ENCODE results near the gene CWF19L1.
"Not testable (repeated sequence)": the region's sequence is repeated elsewhere in the genome, so short reads cannot be mapped to it uniquely, and the experiment has no call there.

CWF19L1 gene

DNA sequence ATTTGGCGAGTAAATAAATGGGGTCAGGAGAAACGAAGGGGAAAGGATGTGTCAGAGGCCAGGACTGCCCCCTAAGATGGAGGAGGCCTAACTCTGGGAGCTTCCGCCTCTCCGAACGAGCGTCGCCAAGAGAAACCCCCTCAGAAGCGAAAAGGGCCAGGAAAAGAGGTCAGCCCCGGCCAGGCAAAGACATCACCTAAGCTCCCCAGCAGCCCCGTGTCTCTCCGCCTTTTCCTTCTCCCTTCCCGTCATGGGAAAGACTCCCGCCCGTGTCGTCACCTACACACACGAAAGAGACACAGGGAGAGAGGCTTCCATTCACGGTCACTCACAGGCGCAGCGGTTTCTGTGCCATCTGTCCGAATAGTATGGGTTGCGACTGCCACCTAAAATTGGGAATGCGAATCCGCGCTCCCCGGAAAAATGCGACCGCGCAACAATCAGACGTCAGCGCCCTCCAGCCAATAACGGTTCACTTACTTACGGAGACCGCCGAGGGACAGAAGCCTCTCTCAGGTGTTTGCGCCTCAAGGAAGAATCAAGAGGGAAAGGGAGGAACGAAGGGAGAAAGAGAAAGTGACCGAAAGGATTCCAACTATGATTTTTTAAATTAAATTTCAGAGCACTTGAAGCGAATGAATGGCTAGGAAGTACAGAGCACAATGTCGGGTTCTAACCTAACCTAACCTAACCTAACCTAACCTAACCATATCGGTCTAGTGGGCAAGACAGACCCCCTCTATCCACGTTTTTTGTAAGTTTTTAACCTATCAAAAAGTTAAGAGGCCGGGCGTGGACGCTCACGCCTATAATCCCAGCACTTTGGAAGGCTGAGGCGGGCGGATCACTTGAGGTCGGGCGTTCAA lies at the start of gene CWF19L1:
CWF19L1 (minus strand) TSS at position 400 of the 866 bp plus-strand sequence; CDS start at position 355, 45 bp downstream.
- peak; percentile 48 to 57 for DNase-seq (ENCODE audit: low read depth in 2 of 2)

DNA sequence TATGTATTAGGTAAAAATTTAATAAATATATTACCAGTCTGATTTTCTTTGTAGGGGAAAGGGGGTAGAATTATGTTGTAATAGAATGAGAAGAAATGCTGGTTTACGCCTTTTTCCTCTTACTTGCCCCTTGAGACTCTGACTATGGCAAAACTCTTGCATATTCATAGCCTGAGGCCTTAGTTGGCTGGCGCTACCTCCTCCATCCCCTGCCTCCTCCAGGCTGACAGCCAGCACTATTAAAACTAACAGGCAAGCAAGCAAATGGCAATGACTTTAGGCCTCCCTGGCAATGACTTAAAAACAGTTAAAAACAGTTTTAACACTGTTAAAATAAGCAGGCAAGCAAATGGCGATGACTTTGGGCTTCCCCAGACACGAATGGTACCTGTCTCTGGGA lies 48.2 kb upstream of the CWF19L1 start:
- DNase-seq (ENCODE audit: low read depth in 2 of 2): no peak

DNA sequence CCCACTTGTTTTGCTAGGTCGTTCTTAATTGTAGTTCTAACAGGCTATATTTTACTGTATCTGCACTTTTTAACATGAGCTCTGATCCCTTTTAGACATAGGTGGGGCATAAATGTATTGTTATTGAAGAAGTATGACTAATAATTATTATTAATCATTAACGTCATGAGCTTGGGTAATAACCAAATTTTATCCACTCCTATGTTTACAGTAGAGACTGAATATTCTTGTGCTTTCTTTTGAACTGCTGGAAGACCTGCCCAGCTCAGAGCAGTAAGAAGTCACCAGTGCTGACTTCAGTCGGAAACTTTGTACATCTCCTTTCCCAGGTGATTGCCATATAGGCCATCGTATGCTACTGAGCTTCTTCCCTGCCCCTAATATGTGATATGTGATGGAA lies 43.9 kb upstream of the CWF19L1 start:
- DNase-seq (ENCODE audit: low read depth in 2 of 2): no peak

DNA sequence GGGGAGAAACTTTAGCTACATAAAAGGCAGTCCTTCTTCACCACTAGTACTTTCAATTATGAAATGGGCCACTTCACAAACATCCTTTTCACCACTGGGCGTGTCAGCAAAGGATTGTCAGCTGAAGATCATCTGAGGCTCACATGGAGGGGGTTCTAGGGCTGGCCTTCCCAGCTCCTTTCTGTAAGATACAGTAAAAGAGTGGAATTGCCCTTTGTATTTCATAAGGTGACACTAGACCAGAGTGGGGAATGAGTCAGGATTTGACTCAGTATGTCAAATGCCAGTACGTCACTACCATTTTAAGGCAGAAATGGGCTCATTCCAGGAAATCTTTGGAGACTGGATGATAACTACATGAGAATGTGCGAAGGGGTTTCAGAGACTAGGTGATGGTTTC lies 40.2 kb upstream of the CWF19L1 start:
- no peak for DNase-seq (ENCODE audit: low read depth in 2 of 2)

DNA sequence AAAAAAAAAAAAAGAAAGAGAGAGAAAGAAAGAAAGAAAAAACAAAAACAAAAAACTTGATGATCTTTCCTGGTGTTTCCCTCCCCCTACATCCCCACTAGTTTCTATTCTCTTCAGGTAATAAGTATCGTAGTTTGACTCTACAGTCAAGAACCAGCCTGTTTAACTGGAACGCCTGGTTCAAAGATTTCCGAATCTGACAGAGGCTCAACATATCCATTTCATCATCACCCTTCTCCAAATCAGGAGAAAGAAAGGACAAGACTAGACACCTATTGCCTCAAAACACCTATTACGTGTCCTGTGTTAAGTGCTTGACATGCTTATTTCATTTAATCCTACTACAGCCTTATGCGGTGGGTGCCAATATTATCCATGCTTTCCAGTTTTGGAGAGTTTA lies 39.4 kb upstream of the CWF19L1 start:
- no peak for DNase-seq (ENCODE audit: low read depth in 2 of 2)

DNA sequence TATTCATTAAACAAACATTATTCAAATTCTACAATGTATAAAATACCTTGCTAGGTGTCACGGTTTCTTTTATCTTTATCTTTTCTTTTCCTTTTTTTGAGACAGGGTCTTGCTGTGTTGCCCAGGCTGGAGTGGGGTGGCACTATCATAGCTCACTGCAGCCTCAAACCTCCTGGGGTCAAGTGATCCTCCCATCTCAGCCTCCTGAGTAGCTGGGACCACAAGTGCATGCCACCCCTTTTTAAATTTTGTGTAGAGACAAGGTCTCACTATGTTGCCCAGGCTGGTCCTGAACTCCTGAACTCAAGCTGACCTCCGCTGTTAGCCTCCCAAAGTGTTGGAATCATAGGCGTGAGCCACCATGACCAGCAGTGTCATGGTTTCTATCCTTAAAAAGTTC lies 37.0 kb upstream of the CWF19L1 start:
- DNase-seq (ENCODE audit: low read depth in 2 of 2): no peak

DNA sequence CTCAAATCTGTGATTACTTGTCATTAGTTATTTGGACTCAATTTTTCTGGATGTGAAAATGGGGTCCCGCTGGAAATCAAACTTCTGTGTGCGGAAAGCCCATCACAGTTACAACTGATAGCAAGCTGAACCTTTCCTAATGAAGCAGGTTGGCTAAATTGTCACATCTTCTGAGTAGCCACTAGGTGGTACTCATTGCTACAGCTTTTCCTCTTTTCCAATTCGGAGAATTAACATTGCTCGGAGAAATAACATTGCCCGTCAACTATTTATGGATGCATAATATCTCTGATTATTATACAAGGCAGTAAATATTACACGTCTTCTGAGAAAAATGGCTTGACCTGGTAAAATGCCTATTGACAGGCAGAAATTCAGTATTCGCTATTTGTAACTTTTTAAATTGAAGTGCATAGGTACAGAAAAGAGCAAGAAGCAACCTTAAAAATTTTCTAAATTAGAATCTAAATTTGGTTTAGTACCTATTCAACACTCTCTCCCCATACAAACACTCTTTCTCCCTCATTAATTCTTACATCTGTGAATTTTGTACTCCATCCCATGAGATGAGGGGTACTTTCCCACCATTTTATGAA lies 36.4 kb upstream of the CWF19L1 start:
- no peak for DNase-seq (ENCODE audit: low read depth in 2 of 2)

DNA sequence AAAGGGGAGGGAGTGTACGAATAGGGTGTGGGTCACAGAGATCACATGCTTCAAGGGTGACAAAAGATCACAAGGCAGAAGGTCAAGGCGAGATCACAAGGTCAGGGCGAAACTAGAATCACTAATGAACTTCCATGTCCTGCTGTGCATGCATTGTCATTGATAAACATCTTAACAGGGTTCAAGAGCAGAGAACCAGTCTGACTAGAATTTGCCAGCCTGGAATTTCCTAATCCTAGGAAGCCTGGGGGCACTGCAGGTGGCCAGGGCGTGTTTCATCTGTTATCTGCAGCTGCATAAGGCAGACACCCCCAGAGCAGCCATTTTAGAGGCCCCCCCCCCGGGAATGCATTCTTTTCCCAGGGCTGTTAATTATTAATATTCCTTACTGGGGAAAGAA lies 33.7 kb upstream of the CWF19L1 start:
- not testable (repeated sequence) for DNase-seq (ENCODE audit: low read depth in 2 of 2)

DNA sequence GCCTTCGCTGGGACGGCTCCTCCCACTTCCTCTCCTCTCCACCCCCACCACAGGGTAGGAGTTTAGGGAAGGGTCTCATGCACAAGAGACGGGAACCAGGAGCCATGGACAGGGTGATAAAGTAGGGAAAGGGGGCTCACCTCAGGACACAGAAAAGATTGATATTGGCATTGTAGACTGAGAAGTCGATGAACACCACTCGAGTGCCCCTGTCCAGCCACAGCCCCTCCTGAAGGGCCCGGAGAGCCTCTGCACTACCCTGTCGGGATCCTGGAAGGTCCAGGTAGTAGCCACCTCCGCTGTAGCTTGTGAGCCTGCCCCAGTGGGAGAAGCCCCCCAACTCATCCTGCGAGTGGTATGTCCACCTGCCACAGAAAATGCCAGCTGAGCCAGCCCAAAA lies 29.8 kb upstream of the CWF19L1 start:
- DNase-seq (ENCODE audit: low read depth in 2 of 2): no peak

DNA sequence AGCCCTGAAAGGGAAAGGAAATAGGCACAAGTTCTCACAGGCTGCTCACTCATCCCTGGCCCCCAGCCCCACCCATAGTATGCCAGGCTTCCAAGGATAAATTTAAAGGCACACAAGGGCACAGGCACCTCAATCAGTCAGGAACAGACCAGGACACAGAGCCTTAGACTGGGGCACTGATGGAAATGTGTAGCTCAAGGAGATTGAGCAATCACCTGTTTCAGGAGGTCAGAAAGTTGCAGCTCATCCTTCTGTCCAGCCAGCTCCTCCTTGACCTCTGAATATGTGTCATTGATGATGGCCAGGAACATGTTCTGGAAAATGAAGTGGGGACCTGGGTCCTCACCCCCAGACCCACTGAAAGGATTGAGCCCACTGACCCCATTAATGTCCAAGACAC lies 25.6 kb upstream of the CWF19L1 start:
- no peak for DNase-seq (ENCODE audit: low read depth in 2 of 2)

DNA sequence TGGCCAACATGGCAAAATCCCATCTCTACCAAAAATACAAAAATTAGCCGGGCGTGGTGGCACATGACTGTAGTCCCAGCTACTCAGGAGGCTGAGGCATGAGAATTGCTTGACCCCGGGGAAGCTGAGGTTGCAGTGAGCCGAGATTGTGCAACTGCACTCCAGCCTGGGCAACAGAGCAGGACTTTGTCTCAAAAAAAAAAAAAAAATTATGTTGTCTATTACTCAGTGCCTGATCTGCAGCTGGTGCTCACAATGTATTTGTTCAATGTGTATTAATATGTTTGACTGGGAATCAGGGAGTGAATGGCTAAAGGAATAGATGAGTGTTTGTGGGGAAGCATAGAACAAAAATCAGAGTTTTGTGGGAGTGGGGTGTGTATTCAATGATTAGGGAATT lies 24.9 kb upstream of the CWF19L1 start:
- not testable (repeated sequence) for DNase-seq (ENCODE audit: low read depth in 2 of 2)

DNA sequence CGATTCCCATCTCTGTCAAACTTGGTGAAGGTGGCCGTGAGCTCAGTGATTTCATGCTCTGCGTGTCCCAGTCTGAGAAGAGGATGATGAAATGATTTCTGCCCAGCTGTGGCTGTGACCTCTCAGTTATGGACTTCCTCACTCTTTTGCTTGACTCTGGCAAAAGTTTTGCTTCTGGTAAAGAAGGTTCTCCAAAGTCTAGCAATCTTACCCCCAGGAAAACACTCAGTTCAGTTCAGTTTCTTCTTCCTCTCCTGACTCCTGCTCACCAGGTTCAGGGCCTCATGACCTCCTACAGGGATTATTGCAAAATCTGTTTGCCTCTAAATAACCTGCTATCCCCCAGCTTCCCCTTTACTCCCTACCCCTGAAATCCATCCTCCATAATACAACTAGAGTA lies 23.9 kb upstream of the CWF19L1 start:
- no peak for DNase-seq (ENCODE audit: low read depth in 2 of 2)

DNA sequence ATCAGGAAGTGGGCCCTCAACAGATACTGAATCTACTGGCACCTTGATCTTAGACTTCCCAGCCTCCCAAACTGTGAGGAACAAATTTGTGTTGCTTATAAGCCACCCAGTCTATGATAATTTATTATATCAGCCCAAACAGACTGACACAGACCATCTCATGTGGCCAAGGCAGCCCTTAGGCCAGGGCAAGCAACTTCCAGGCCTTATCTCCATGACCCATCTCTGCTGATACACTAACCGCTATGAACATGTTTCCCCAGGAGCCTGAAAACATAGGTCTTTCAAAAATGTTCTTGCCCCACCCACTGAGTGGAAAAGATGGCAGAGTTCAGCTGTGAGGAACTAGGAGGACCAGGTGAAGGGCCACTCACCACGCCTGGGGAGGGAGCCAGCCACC lies 22.2 kb upstream of the CWF19L1 start:
- no peak for DNase-seq (ENCODE audit: low read depth in 2 of 2)

DNA sequence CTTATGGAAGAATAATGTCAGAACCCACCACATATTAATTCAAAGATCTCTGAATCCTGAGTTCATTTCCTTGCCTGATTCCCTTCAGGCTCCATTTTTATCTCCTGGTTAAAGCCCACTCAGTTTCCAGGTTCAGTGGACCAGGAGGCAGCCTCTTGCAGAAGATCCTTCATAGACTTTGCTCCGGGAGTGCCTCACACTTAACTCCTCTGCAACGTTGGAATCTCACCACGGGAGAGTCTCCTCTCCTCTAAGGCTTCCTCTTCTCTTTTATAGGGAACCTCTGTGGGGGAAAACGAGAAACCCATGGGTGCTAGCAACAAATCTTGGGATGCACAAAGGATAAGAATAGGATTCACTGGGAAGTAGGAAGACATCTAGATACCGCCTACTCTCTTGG lies 20.8 kb upstream of the CWF19L1 start:
- DNase-seq (ENCODE audit: low read depth in 2 of 2): no peak

DNA sequence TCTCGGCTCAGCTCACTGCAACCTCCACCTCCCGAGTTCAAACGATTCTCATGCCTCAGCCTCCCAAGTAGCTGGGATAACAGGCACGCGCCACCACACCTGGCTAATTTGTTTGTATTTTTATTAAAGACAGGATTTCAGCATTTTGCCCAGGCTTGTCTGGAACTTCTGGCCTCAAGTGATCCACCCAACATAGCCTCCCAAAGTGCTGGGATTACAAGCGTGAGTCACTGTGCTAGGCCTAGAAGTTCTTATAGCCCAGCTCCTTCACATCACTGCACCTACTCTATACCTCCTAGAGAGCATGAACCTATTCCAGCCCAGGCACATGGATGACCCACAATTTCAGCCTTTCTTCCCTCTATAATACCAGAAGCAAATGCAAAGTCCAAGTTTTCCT lies 20.3 kb upstream of the CWF19L1 start:
- DNase-seq (ENCODE audit: low read depth in 2 of 2): no peak

DNA sequence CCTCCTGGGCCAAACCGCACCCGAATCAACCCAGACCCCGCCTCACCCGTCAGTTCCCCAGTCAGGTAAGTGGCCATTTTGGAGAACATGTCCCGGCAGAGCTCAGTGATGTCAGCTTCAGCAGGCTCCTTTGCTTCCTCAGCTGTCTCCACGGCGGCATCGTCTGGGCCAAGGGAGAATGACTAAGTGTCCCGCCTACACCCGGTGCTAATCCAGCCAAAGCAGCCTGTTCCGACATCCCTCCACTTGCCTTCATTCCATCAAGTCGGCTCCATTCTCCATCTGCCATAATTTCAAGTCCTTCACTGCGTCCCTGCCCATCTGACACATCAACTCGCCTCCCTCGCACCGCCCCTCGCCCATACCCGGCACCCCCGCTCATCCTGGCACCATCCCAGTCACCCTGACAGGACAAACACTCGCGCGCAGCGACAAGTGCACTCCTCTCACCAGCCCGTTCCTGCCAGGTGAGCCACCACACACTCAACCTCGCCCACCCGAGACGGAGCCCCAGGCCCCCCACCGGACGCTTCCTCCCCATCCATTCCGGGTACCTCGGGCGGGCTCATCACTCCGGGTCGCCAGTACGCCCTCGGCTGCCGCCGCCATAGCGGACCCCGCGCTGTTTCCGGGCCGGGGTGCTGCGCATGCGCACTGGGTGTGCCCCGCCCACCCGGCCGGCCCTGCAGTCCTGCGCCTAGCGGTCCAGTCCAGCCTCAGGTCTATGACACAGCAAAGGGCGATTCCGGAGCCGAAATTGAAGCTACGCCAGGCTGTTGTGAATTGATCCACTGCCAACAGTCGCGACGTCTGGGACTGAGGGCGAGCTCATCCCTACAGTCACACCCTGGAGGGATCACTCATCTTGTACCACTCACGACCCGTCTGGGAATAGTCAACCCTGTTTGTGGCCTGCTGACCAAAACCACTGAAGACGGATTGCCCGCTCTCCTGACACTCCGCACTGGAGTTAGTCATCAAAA lies 18.9 kb upstream of the CWF19L1 start, which contains the start of gene BLOC1S2:
BLOC1S2 (minus strand) TSS at position 630 of the 983 bp plus-strand sequence; CDS start at position 609, 21 bp downstream.
- peak; percentile 86 to 89 for DNase-seq (ENCODE audit: low read depth in 2 of 2)

DNA sequence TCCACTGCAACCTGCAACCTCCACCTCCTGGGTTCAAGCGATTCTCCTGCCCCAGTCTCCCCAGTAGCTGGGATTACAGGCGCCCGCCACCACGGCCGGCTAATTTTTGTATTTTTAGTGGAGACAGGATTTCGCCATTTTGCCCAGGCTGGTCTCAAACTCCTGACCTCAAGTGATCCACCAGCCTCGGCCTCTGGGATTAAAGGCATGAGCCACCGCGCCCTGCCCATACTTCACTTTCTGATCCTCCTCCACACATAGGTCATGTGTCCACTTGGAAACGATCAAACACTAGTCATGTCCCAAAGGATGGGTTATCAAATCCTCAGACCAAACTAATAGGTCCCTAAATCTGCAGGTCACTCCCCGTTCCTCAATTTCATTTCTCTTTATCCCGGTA lies 17.9 kb upstream of the CWF19L1 start:
- DNase-seq (ENCODE audit: low read depth in 2 of 2): not testable (repeated sequence)

DNA sequence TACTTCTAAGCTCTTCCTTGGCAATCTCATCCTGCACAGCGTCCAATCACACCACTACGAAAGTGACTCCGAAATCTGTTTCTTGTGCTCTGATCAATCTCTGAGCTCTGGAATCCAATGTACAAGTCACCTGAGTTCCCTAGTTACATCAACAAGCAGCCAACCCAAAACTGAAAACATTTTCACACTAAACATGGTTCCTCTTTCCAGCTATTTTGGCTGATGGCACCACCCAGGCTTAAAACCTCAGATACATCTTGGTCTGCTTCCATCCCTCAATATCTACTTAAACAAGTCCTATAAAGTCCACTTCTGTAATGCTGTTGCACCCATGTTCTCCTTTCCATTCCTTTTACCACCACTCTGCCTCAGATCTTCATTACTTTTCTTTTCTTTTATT lies 15.5 kb upstream of the CWF19L1 start:
- DNase-seq (ENCODE audit: low read depth in 2 of 2): no peak

DNA sequence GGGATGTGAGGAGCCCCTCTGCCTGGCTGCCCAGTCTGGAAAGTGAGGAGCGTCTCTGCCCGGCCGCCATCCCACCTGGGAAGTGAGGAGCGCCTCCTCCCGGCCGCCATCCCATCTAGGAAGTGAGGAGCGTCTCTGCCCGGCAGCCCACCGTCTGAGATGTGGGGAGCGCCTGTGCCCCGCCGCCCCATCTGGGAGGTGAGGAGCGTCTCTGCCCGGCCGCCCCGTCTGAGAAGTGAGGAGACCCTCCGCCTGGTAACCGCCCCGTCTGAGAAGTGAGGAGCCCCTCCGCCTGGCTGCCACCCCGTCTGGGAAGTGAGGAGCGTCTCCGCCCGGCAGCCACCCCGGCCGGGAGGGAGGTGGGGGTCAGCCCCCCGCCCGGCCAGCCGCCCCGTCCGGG lies 9.5 kb upstream of the CWF19L1 start:
- DNase-seq (ENCODE audit: low read depth in 2 of 2): not testable (repeated sequence)

DNA sequence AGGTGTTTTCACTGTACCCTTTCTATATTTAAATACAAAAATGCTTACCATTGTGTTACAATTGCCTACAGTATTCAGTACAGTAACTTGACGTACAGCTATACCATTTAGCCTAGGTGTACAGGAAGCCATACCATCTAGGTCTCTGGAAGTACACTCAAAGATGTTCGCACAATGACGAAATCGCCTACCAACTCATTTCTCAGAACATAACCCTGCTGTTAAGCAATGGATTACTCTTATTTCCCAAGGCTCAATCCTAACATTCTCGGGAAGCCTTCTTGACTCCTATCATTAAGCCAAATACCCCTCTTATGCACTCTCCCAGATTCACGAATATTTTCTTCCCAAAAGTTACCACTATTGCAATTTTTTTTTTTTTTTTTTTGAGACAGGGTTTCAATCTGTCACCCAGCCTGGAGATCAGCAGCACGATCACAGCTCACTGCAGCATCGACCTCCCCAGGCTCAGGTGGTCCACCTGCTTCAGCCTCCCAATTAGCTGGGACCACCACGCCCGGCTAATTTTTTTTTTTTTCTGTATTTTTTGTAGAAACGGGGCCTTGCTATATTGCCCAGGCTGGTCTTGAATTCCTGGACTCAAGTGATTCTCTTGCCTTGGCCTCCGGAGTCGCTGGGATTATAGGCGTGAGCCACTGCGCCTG lies 1.5 kb downstream of the CWF19L1 start:
- no peak for DNase-seq (ENCODE audit: low read depth in 2 of 2)

DNA sequence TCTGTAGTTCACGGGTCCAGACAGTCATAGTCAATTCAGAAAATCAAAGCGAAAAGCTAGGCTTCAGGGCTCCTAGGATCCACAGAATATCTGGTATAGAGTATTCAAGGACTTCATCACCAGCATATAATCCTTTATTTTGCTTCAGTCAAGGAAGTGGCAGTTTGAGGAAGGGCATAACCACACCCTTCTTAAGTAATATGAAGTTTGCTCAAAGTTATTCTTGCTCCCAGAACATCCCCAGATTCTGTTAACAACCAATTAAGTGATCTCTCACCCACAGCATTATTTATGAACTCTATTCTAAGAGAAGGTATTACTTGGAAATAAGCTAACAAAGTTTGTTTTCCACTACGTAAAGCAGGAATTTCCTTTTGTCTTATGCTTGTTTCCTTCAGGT lies 13.2 kb downstream of the CWF19L1 start:
- no peak for DNase-seq (ENCODE audit: low read depth in 2 of 2)

DNA sequence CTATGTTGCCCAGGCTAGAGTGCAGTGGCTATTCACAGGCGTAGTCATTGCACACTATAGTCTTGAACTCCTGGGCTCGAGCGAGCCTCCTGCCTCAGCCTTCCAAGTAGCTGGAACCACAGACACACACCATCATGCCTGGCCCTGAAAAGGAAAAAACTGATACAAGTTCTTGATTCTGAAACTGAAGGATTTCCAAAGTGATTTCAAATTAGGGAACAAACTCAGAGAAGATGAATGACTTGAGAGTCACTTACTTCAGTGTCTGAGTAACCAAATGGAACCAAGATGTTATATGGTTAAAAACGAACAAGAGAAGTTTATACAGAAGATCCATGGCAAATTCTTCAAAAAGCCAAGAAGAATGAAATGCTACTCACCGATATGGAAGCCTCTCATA lies 14.4 kb downstream of the CWF19L1 start:
- no peak for DNase-seq (ENCODE audit: low read depth in 2 of 2)
